PFSK-1 (cell line): ENCODE results near the gene NAV2.

Source experiments
- FOXP2 ChIP-seq: optimal IDR thresholded peaks from 2 replicates; pipeline ENCODE3; 2011; ENCODE audit warnings: borderline replicate concordance, control low read depth, inconsistent platforms; ENCODE audit not compliant: insufficient read depth; ENCODE audit errors: extremely low read length, extremely low read depth
- POLR2AphosphoS5 ChIP-seq: IDR thresholded peaks from 2 replicates; pipeline ENCODE4 v1.6.1; 2012; ENCODE audit warnings: low read depth, mild to moderate bottlenecking, control low read depth, low read length, moderate library complexity
- REST ChIP-seq, 2 experiments: IDR thresholded peaks; 2 replicates each; pipeline versions ENCODE4 v1.6.1 to v1.8.0; 2011 to 2012; ENCODE audit warnings: low read depth in 2 of 2, low read length in 2 of 2, control low read depth in 1 of 2, inconsistent platforms in 1 of 2, mild to moderate bottlenecking in 1 of 2, moderate library complexity in 1 of 2; ENCODE audit not compliant: insufficient read depth in 1 of 2
- SIN3A ChIP-seq: IDR thresholded peaks from 2 replicates; pipeline ENCODE4 v1.6.1; 2012; ENCODE audit warnings: mild to moderate bottlenecking, low read length, moderate library complexity, borderline replicate concordance; ENCODE audit not compliant: insufficient read depth
- TAF1 ChIP-seq: IDR thresholded peaks from 2 replicates; pipeline ENCODE4 v1.6.1; 2012; ENCODE audit warnings: low read length, control low read depth, borderline replicate concordance; ENCODE audit not compliant: insufficient read depth

- TF ChIP-seq POLR2AphosphoS5 (no peak), REST (IDR thresholded peaks at IDR 0.05; ENCODE audit: insufficient read depth in 1 of 2, low read depth in 2 of 2, low read length in 2 of 2) (no peak), SIN3A (0 out of 2 replicates have a peak, but pooled peaks have one; percentile 49), TAF1 (no peak), FOXP2 (no peak)
Observed at GRCh38 chr11:19952116-19952605, 239.5 kb downstream of the NAV2 start.
